Transverse colon (tissue), 3 donors: ENCODE measurements around the gene CBFA2T2.

ENCODE experiments used
- POLR2A ChIP-seq: fragments of 450-650 bp; IDR thresholded peaks from one replicate; pipeline ENCODE4 v1.6.1; 2016; ENCODE audit warnings: antibody characterized with exemption, mild to moderate bottlenecking, moderate library complexity
- TF ChIP-seq, protein P1 (sequence below), 5 experiments: fragments of 200-600 bp in 3 of 5; fragments of 450-650 bp in 2 of 5; sonication (generic) in 3 of 5; IDR thresholded peaks; 1 replicate in 2 of 5; 2 replicates in 3 of 5; pipeline ENCODE4 v1.5.1; 2016 to 2017; ENCODE audit warnings: antibody characterized with exemption in 5 of 5, inconsistent platforms in 3 of 5, mild to moderate bottlenecking in 2 of 5, moderate library complexity in 1 of 5

DNA sequence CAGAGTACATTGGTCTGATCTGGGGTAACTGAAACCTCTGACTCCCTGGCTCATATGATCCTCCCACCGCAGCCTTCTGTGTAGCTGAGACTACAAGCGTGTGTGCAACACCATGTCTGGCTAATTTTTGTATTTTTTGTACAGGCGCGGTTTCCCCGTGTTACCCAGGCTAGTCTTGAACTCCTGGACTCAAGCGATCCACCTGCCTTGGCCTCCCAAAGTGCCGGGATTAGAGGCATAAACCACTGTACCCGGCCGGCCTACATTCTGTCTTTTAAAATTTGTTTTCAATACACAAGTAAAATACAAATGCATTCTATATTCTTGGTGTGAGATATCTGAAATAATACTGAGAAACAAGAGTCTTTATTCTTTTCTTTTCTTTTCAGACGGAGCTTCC, 1.7 kb upstream of the CBFA2T2 start:
- TF ChIP-seq, protein P1, sequence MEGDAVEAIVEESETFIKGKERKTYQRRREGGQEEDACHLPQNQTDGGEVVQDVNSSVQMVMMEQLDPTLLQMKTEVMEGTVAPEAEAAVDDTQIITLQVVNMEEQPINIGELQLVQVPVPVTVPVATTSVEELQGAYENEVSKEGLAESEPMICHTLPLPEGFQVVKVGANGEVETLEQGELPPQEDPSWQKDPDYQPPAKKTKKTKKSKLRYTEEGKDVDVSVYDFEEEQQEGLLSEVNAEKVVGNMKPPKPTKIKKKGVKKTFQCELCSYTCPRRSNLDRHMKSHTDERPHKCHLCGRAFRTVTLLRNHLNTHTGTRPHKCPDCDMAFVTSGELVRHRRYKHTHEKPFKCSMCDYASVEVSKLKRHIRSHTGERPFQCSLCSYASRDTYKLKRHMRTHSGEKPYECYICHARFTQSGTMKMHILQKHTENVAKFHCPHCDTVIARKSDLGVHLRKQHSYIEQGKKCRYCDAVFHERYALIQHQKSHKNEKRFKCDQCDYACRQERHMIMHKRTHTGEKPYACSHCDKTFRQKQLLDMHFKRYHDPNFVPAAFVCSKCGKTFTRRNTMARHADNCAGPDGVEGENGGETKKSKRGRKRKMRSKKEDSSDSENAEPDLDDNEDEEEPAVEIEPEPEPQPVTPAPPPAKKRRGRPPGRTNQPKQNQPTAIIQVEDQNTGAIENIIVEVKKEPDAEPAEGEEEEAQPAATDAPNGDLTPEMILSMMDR (IDR thresholded peaks at IDR 0.05) = no peak
- TF ChIP-seq POLR2A = no peak
